Fibroblast of skin of scalp (primary cell): Measurements from ENCODE around the gene ELL.
"Not testable (repeated sequence)": the region's sequence is repeated elsewhere in the genome, so short reads cannot be mapped to it uniquely, and the experiment has no call there.

Source experiments
- DNase-seq: peaks from one replicate; pipeline ENCODE4 v3.0.0-alpha.2; 2013

ELL gene

GRCh38 chr19:18421371-18421959 lies 100.4 kb downstream of the ELL start:
- no peak for DNase-seq

- DNase-seq: no peak
Observed at GRCh38 chr19:18420930-18421329, 100.9 kb downstream of the ELL start.

GRCh38 chr19:18419699-18420460 lies 102.0 kb downstream of the ELL start:
- DNase-seq: no peak

GRCh38 chr19:18419195-18419698 lies 102.6 kb downstream of the ELL start, which contains the start of gene SSBP4:
Gene SSBP4 (plus strand): TSS chr19:18419398. CDS start chr19:18419649, 251 bp downstream.
- peak; percentile 89 for DNase-seq

GRCh38 chr19:18418483-18419194 lies 103.2 kb downstream of the ELL start:
- DNase-seq: no peak

GRCh38 chr19:18418029-18418482 lies 103.8 kb downstream of the ELL start:
- DNase-seq: no peak

GRCh38 chr19:18417250-18418028 lies 104.4 kb downstream of the ELL start:
- peak; percentile 94 for DNase-seq

GRCh38 chr19:18416778-18417249 lies 105.1 kb downstream of the ELL start:
- DNase-seq: peak; percentile 93

GRCh38 chr19:18415178-18415867 lies 106.5 kb downstream of the ELL start:
- peak; percentile 86 for DNase-seq

- DNase-seq: no peak
Observed at GRCh38 chr19:18414504-18415177, 107.2 kb downstream of the ELL start.

GRCh38 chr19:18412610-18413239 lies 109.1 kb downstream of the ELL start:
- DNase-seq: no peak

GRCh38 chr19:18408053-18408476 lies 113.8 kb downstream of the ELL start:
- DNase-seq: no peak

- no peak for DNase-seq
Observed at GRCh38 chr19:18406749-18407148, 115.1 kb downstream of the ELL start.

- DNase-seq: not testable (repeated sequence)
Observed at GRCh38 chr19:18405754-18406153, 116.1 kb downstream of the ELL start.

- not testable (repeated sequence) for DNase-seq
Observed at GRCh38 chr19:18402455-18403248, 119.2 kb downstream of the ELL start.

GRCh38 chr19:18401580-18402112 lies 120.2 kb downstream of the ELL start:
- peak; percentile 76 for DNase-seq

GRCh38 chr19:18399008-18399407 lies 122.9 kb downstream of the ELL start:
- DNase-seq: peak; percentile 50

- DNase-seq: no peak
Observed at GRCh38 chr19:18397242-18398202, 124.3 kb downstream of the ELL start, which contains the start of gene LRRC25. Gene LRRC25 (minus strand): TSS chr19:18397622. CDS start chr19:18396963, 659 bp downstream.
